Pancreas (tissue), 10 donors: ENCODE measurements around the gene GALR2. TPM values are rescaled to one million over a fixed set of nuclear protein-coding genes. Genes with fewer than 3 reads are reported as not detected.

Source experiments
- ATAC-seq, 4 donors: fragments of 200-7000 bp; cut with Tn5 transposase; one replicate each; pipeline versions ENCODE4 v1.8.0 to v1.9.1; 2020; ENCODE audit warnings: mild to moderate bottlenecking in 4 of 4, moderate library complexity in 4 of 4
- DNase-seq, 6 donors: peaks; one replicate each; pipeline ENCODE4 v3.0.0-alpha.2; 2020
- FAIRE-seq: peaks from 2 replicates; lab custom pipeline; 2012; peaks lifted over from hg19 to GRCh38; lab: Jason Lieb, UNC
- H3K27ac ChIP-seq, 4 donors: fragments of 200-600 bp; sonication (generic); 1 replicate in 3 of 4; 2 replicates in 1 of 4; pipeline versions ENCODE4 v1.5.0 to v1.8.0; 2020
- H3K27me3 ChIP-seq, 4 donors: fragments of 200-600 bp; one replicate each; pipeline ENCODE4 v1.8.0; 2021
- H3K36me3 ChIP-seq, 3 donors: fragments of 200-600 bp; sonication (generic) in 1 of 3; one replicate each; pipeline versions ENCODE4 v1.5.0 to v1.8.0; 2020 to 2021
- H3K4me1 ChIP-seq, 3 donors: fragments of 200-600 bp; one replicate each; pipeline ENCODE4 v1.8.0; 2021
- H3K4me3 ChIP-seq, 4 donors: fragments of 200-600 bp; sonication (generic) in 2 of 4; one replicate each; pipeline versions ENCODE4 v1.5.0 to v1.8.0; 2020 to 2021
- H3K9me3 ChIP-seq, 4 donors: fragments of 200-600 bp; one replicate each; pipeline ENCODE4 v1.8.0; 2021
- CTCF ChIP-seq, 4 donors: fragments of 200-600 bp; sonication (generic) in 3 of 4; IDR thresholded peaks; one replicate each; pipeline versions ENCODE4 v1.5.0 to v1.8.0; 2021; ENCODE audit warnings: antibody characterized with exemption in 4 of 4
- WGBS, 2 donors: extraction: QIAGEN DNeasy Blood & Tissue Kit; methylation state at CpG; one replicate each; pipeline ENCODE4 v1.1.7; 2013; 5-methylcytosine and 5-hydroxymethylcytosine counted together
- intact Hi-C, 3 donors: fragments of 100-400 bp; cut with DNase I; formaldehyde crosslinking; loops; one replicate each; pipeline versions ENCODE4 v1.11.1 to v1.14.2; 2022
- polyA plus RNA-seq, 2 donors: library from polyadenylated mRNA; stranded (reverse); fragments of 200-250 nt; gene quantifications; one replicate each; pipeline ENCODE4 v1.2.3, GENCODE V29; 2013
- total RNA-seq, 6 donors: library from RNA; stranded (reverse); fragmentation: NEBNext Ultra II Directional in 4 of 6; extraction: Animal tissue kit (Norgen Biotek cat#: 25700) in 4 of 6; gene quantifications; one replicate each; pipeline versions ENCODE4 v1.2.1 to v1.2.4, GENCODE V29; 2021 to 2023
- donor health status: healthy with polysubstance abuse.
- donor health status: DM: no; HTN: no; CAD: no; lungs with moderate emphysema.
- donor health status: DM: no; HTN: no; CAD: no.
- donor health status: control.
- donor health status: control.
- donor health status: Bipolar disorder and iron deficiency.
- donor health status: DM: yes; HTN: yes; CAD: no.
- donor health status: DM: no; HTN: no; CAD: no.
- donor health status: DM: no; HTN: no; CAD: no.
- donor health status: DM: yes; HTN: yes; CAD: no.

Gene GALR2
- total and polyA plus RNA-seq, 8 donors, result 0.11 to 0.19 (median 0.12) TPM; not detected in 5

- H3K4me1 ChIP-seq, result no peaks in the 10 kb centered on the region
- H3K9me3 ChIP-seq, result no peaks in the 10 kb centered on the region
- no peak overlapping the region for H3K27ac ChIP-seq
- H3K4me3 ChIP-seq, result no peak overlapping the region
- no peak for DNase-seq
- no peak for ATAC-seq
- WGBS, 2 donors, result 71 to 73% methylated on average over 2 of the region's 2 CpGs
- intact Hi-C loops, result no loop called here
- H3K36me3 ChIP-seq, result no peaks in the 10 kb centered on the region
- H3K27me3 ChIP-seq, result no peaks in the 10 kb centered on the region
- no peak for FAIRE-seq
- no peak for TF ChIP-seq CTCF (IDR thresholded peaks at IDR 0.05)
These were observed 37.4 kb downstream of the GALR2 start for GRCh38 chr17:76111956-76112355.

- Histone ChIP-seq H3K36me3 (no peaks in the 10 kb centered on the region), H3K27me3 (no peaks in the 10 kb centered on the region), H3K9me3 (no peaks in the 10 kb centered on the region), H3K4me3 (no peak overlapping the region), H3K4me1 (no peaks in the 10 kb centered on the region), H3K27ac (no peak overlapping the region)
- TF ChIP-seq CTCF (IDR thresholded peaks at IDR 0.05), result no peak
- no peak for FAIRE-seq
- 82 to 88% methylated on average over 7 of the region's 7 CpGs for WGBS, 2 donors
- no peak for DNase-seq
- intact Hi-C loops, result loop anchor here in 1 of 3 donors (5.0 kb wide), 1 partner anchor 37 kb away; no protein-coding TSS in a partner anchor
- ATAC-seq, result no peak
These were observed 40.7 kb downstream of the GALR2 start for GRCh38 chr17:76115138-76115754.

GRCh38 chr17:76119409-76120371 is 45.1 kb downstream of the GALR2 start:
- no peaks in the 10 kb centered on the region for H3K27me3 ChIP-seq
- ATAC-seq (no peak), DNase-seq (peak in 1 of 6 donors; percentile 52), FAIRE-seq (no peak)
- no peak for TF ChIP-seq CTCF (IDR thresholded peaks at IDR 0.05)
- H3K4me3 ChIP-seq, result no peak overlapping the region
- peaks cover 0 to 4% (median 0%) of the 10 kb centered on the region in 3 donors for H3K4me1 ChIP-seq
- 77 to 79% methylated on average over 19 of the region's 19 CpGs for WGBS, 2 donors
- intact Hi-C loops, result loop anchor here in 2 of 3 donors (5.0 kb wide), 3 partner anchors 33 to 163 kb away; no protein-coding TSS in a partner anchor
- no peaks in the 10 kb centered on the region for H3K9me3 ChIP-seq
- no peak overlapping the region for H3K27ac ChIP-seq
- no peaks in the 10 kb centered on the region for H3K36me3 ChIP-seq

GRCh38 chr17:76120658-76121008 is 46.1 kb downstream of the GALR2 start:
- H3K9me3 ChIP-seq, result no peaks in the 10 kb centered on the region
- TF ChIP-seq CTCF (IDR thresholded peaks at IDR 0.05), result no peak
- WGBS, 2 donors, result 79 to 85% methylated on average over 5 of the region's 5 CpGs
- H3K27ac ChIP-seq, result no peak overlapping the region
- no peaks in the 10 kb centered on the region for H3K36me3 ChIP-seq
- no peak overlapping the region for H3K4me3 ChIP-seq
- DNase-seq (no peak), FAIRE-seq (no peak), ATAC-seq (no peak)
- H3K4me1 ChIP-seq, result peaks cover 0 to 4% (median 0%) of the 10 kb centered on the region in 3 donors
- intact Hi-C loops, result loop anchor here in 2 of 3 donors (5.0 kb wide), 2 partner anchors 157 to 162 kb away; no protein-coding TSS in a partner anchor
- no peaks in the 10 kb centered on the region for H3K27me3 ChIP-seq
